IPS-NIHi11 (cell line): ENCODE results near the gene THPO.
A peak's percentile ranks its signal among the peaks of the same experiment; 100 is the strongest.

Experiments
- DNase-seq: peaks from one replicate; pipeline ENCODE4 v3.0.0; 2012; ENCODE audit warnings: mixed read lengths, low spot score

Gene THPO

DNA sequence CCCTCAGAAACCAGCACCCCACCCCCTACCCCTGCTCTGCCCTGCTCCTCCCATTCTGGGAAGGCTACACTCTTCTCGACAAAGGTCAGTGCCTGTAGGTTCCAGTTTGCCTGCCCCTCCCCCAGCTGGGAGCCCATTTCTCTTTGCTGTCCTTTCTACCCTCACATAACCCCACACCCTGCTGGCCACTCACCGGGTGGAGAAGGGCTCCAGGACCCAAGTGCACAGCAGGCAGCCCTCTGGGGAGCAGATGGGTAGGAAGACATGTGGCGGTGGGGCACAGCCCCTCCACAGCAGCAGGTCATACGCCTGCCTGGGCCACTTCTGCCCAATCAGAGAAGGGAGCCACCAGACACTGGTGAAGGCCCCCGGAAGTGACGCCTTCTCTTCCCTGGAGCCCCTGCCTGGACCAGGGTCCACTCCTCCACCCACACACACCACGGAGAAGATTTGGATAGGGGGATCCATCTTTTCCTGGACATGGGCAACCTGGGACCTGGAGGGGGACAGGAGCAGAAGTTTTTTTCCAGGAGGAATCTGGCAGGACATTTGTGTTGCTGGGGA lies at the start of gene THPO:
Gene THPO, minus strand, starts transcription at position 326 of the 564 bp plus-strand sequence. CDS start 1,948 bp downstream, outside the sequence.
- no peak for DNase-seq

DNA sequence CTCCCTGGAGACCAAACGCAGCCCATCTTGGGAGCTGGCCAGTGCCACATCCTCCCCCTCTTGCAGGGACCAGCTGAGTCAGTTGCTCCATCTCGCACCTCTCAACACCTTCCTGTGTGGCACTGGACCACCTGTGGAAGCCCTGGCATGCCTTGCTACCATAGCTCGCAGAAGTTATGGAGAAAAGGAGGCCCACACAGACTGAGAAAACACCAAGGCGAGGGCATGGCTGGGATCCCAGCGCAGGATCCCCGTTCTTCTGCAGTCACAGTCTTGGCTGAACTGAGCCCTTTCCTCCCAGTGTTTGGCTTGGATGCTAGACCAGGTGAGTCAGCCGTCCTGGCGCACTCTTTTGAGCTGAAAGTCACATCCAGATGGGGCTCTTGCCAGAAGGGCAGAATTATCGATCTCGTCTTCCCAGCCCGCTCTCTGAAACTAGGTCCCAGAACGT lies 48.7 kb upstream of the THPO start:
- DNase-seq = no peak

- no peak for DNase-seq
Observed at GRCh38 chr3:184423561-184423960, 45.6 kb upstream of the THPO start.

- no peak for DNase-seq
Observed at GRCh38 chr3:184419171-184419570, 41.2 kb upstream of the THPO start.

GRCh38 chr3:184417619-184418327 lies 39.8 kb upstream of the THPO start:
- DNase-seq = peak; percentile 88

DNA sequence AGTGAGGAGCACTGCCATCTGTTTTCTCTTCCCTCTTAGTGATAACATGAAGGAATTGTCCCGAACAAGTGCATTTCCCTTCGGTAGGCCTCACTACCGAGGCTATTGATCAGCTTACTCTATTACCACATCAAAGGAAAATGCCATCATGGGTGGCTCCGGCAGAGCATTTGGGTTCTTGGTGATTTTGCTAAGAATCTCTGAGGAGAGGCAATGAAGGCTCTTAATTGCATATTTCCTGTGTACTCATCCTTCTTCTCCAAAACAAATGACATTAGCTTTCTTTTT lies 37.1 kb upstream of the THPO start:
- no peak for DNase-seq

- no peak for DNase-seq
Observed at GRCh38 chr3:184414418-184415202, 36.6 kb upstream of the THPO start.

DNA sequence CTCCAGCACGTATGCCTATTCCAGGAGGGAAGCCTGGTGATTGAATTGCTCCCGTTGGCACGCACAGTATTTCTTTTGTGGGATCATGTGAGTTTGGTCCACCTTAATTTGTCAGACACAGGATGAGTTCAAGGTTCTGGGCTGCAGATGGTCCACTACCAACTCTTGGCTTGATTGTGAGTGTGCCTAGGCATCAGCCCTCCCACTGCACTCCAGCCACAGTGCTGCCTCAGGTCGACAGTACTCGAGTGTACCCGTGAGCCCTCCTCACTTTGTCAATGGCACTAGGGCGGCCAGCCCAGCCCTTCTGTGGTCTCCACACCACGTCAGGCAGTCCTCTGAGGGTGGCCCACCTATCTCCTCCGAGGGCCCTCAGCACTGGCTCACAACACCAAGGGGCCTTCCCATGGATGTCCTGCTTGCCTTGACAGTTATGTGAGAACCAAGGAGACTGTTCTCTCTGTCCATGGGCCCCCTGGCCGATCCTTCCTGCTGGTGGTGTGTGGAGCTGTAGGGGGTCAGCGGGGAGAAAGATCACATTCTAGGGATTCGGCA lies 32.0 kb upstream of the THPO start:
- DNase-seq = no peak

DNA sequence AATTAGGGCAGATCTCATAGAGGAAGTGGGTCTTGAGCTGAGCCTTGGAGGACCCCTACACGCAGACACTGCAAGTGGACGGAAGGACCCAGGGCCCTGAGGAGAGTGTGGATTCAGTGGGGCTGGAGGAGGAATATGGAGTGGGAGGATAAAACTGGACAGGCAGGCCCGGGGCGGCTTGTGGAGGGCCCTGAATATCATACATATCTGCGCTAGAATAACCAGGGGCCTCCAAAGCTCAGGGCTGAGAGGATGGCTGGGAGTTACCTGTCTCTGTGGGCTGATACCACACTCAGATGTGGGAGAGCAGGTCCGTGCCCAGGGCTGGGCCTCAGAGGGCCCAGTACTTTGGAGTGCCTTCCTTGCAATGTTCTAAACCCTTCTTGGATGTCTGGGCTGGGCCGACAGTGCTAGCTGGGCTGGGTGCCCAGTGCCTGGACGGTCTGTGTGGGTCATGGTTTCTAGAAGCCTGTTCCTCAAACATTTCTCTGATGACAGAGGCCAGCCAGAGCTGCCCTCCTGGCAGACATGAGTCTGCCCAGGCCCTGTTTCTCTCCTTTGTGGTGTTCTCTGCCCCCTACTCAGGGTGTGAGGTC lies 31.4 kb upstream of the THPO start:
- DNase-seq = no peak

DNA sequence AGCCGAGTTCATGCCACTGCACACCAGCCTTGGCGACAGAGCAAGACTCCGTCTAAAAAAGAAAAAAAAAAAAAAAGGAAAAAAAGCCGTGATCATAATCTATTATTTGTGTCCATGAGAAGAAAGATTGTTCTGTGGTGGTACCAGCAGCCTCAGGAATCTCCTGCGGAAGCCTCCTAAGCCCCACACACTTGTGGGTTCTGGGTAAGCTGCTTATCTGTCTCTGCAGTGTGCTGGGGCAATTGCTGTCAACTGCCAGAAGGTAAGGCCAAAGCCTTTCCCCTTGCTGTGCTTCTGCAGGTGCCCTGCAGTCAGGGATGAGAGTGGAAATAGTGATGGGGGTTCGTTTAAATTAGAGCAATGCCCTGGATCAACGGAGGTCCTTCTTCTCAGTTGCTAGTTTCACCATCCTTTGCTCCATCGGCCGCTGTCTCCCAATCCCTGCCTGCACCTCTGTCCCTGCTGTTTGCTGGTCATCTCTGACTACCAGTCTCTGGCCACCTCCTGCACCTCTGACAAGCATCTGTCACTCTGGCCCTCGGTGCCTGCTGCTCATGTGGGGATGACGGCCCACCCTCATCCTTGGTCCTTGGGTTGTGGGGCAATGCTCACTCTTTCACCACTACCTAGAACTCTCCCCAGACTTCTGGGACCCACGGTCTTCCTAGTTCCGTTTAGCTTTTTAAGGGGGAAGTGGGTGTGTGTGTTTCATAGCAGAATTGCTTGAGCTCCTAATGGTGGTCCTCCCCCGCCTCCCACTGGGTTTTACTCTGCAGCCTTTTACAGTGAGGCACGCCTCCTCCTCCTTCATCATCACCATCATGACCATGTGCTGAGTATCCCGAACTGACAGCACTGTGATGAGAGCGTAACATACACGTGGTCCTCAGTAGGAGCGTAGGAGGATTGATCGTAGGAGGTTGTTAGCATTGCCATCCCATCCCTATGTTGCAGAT lies 27.3 kb upstream of the THPO start:
- DNase-seq = no peak

GRCh38 chr3:184399410-184399809 lies 21.4 kb upstream of the THPO start:
- DNase-seq = no peak

- no peak for DNase-seq
Observed at GRCh38 chr3:184395320-184395660, 17.3 kb upstream of the THPO start.

DNA sequence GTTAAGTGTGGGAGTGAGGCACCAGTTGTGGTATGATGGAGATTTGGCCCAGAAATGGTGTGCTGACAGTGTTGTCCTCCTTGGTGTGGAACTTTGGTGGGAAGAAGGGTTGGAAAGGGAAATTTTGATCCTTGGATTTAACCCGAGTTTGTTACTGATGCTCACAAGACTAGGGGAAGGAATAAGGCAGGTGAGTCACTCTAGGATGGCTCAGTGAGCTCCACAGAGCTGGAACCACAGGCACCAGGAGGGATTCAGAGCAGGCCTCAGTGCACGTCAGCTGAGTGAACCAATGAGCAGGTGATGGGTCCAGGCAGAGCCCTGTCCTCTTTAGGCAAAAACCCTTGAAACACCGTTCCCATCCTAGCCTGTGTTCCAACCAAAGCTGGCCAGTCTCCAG lies 13.3 kb upstream of the THPO start:
- DNase-seq = no peak

GRCh38 chr3:184389935-184390528 lies 12.0 kb upstream of the THPO start:
- DNase-seq = no peak

DNA sequence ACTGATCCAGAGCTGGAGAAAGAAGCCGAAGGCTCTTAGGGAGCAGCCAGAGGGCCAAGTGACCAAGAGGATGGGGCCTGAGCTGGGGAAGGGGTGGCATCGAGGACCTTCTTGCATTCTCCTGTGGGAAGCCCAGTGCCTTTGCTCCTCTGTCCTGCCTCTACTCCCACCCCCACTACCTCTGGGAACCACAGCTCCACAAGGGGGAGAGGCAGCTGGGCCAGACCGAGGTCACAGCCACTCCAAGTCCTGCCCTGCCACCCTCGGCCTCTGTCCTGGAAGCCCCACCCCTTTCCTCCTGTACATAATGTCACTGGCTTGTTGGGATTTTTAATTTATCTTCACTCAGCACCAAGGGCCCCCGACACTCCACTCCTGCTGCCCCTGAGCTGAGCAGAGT lies 11.4 kb upstream of the THPO start:
- DNase-seq = no peak

DNA sequence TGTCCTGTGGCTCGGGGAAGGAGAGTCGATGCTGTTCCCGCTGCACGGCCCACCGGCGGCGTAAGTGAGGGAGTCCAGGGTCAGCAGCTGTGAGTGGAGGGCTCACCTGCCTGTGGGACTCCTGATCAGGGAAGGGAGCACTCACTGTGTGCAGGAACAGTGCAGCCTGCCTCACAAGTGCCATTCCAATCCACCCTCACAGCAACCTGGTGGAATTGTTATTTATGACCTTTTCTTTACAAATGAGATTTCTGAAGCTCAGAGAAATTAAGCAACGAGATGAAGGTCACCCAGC lies 10.9 kb upstream of the THPO start:
- no peak for DNase-seq

GRCh38 chr3:184388164-184388935 lies 10.3 kb upstream of the THPO start:
- DNase-seq = no peak

DNA sequence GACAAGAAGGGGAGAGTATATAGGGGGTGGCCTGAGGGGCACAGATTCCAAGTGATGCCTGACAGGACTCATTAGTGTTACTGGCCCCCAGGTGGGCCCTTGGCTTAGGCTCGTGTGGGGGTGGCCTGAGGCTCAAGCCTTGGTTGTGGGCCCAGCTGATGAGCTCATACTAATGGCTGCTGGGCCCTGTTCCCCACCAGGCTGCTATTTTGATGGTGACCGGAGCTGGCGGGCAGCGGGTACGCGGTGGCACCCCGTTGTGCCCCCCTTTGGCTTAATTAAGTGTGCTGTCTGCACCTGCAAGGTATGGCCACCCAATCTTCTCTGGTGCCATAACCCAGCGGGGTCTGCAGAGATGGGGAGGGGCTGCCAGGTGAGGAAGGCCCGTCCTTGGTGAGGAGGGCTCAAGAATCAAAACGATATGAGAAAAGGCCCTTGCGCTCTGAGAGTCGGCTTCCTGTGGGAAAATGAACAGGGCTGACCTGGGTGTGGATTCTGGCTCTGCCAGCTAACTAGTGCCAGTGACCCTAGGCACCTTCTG lies 9.2 kb upstream of the THPO start:
- DNase-seq = no peak

GRCh38 chr3:184386047-184386806 lies 8.2 kb upstream of the THPO start:
- DNase-seq = no peak
